GM12878 (cell line): ENCODE measurements around the gene ZNF888. TPM values are rescaled to one million over a fixed set of nuclear protein-coding genes. Genes with fewer than 3 reads are reported as not detected.

Experiments
- CEBPZ ChIP-seq: fragments of 150-350 bp; IDR thresholded peaks from 2 replicates; pipeline ENCODE4 v1.6.1; 2016; ENCODE audit warnings: low read depth, low read length
- FOS ChIP-seq: IDR thresholded peaks from 3 replicates; pipeline ENCODE4 v1.6.1; 2011; ENCODE audit warnings: borderline replicate concordance; ENCODE audit not compliant: insufficient read length; ENCODE audit errors: extremely low read depth
- HDAC2 ChIP-seq: fragments of 200-600 bp; sonication (generic); IDR thresholded peaks from 2 replicates; pipeline ENCODE4 v1.6.1; 2017
- NFYA ChIP-seq: IDR thresholded peaks from 2 replicates; pipeline ENCODE4 v1.6.1; 2011; ENCODE audit warnings: low read depth, mild to moderate bottlenecking, low read length, improper control_type of control experiment, borderline replicate concordance
- SKIL ChIP-seq: fragments of 450-650 bp; IDR thresholded peaks from 2 replicates; pipeline ENCODE4 v1.6.1; 2017; ENCODE audit warnings: mild to moderate bottlenecking, low read depth, inconsistent platforms; ENCODE audit not compliant: poor library complexity, severe bottlenecking
- polyA plus RNA-seq, 11 experiments: library from polyadenylated mRNA; depleted of rRNA in 4 of 11; unstranded in 6 of 11; stranded (reverse) in 5 of 11; fragments of >200 nt; fragmentation: Nextera tagmentation in 4 of 11; fragmentation: Illumina TruSeq in 1 of 11; extraction: Ambion mirVana in 4 of 11; extraction: Trizol in 1 of 11; gene quantifications; 1 replicate in 1 of 11; 2 replicates in 10 of 11; pipeline versions ENCODE4 v1.2.1 to v1.2.3, GENCODE V29; 2011 to 2016; ENCODE audit warnings: inconsistent platforms in 2 of 11, missing spikeins in 2 of 11, low read depth in 1 of 11
- total RNA-seq, 4 experiments: library from RNA; depleted of rRNA in 3 of 4; stranded (reverse); fragments of >200 nt in 3 of 4; fragmentation: Illumina TruSeq in 1 of 4; extraction: Trizol in 1 of 4; gene quantifications; 2 replicates each; pipeline versions ENCODE4 v1.2.1 to v1.2.3, GENCODE V29; 2013 to 2021

ZNF888 gene
- total and polyA plus RNA-seq, 10 of the 15 experiments (the other 5 are each of a cell fraction or from before 2014, with no cell fraction given), result 0.26 to 4.3 (median 2.7) TPM

- TF ChIP-seq SKIL (no peak), FOS (no peak), NFYA (no peak), CEBPZ (no peak), HDAC2 (no peak)
These were observed 20.1 kb upstream of the ZNF888 start (continued) for GRCh38 chr19:52943134-52943883.
